HepG2 (cell line): ENCODE measurements around the gene STRIT1.

Source experiments
- KLF9 ChIP-seq: IDR thresholded peaks from 2 replicates; pipeline ENCODE4 v1.6.1; 2016; ENCODE audit warnings: low read depth
- NONO ChIP-seq, 2 experiments: fragments of 450-650 bp in 1 of 2; sonication (generic) in 1 of 2; formaldehyde crosslinking in 1 of 2; IDR thresholded peaks in 1 of 2; conservative IDR thresholded peaks in 1 of 2; 2 replicates each; pipeline versions ENCODE4 v1.6.1 to v1.8.0; 2017 to 2022; ENCODE audit warnings: mild to moderate bottlenecking in 1 of 2, missing genetic modification reagents in 1 of 2, moderate library complexity in 1 of 2

DNA sequence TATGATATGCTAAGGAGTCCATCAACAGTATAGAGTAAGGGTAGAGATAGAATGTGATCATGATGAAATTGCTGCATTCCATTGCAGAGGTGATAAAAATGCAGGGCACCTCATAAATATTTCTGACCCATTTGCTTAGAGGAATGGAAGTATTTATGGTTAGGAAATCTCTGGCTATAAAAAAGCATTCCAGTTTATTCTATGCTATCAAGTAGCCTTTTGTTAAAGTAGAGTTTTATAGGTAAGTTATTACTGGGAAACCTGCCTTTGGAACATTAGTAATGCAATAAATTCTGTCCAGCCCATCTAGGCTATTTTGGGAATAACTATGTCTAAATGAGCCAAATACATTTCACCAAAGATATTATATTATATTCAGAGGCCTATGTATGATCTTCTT, 19.8 kb upstream of the STRIT1 start:
- no peak for TF ChIP-seq KLF9 (CRISPR knock-in tag)
- no peak for TF ChIP-seq NONO (IDR thresholded peaks at IDR 0.05)
- TF ChIP-seq NONO (CRISPR knock-in tag; conservative IDR thresholded peaks at IDR 0.05) = no peak
